ENCODE data around the gene MGAT5. TPM values are rescaled to one million over a fixed set of nuclear protein-coding genes. Genes with fewer than 3 reads are reported as not detected.

The MGAT5 gene, protein sequence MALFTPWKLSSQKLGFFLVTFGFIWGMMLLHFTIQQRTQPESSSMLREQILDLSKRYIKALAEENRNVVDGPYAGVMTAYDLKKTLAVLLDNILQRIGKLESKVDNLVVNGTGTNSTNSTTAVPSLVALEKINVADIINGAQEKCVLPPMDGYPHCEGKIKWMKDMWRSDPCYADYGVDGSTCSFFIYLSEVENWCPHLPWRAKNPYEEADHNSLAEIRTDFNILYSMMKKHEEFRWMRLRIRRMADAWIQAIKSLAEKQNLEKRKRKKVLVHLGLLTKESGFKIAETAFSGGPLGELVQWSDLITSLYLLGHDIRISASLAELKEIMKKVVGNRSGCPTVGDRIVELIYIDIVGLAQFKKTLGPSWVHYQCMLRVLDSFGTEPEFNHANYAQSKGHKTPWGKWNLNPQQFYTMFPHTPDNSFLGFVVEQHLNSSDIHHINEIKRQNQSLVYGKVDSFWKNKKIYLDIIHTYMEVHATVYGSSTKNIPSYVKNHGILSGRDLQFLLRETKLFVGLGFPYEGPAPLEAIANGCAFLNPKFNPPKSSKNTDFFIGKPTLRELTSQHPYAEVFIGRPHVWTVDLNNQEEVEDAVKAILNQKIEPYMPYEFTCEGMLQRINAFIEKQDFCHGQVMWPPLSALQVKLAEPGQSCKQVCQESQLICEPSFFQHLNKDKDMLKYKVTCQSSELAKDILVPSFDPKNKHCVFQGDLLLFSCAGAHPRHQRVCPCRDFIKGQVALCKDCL
- total RNA-seq, result 10 to 100 TPM; 40.9 to 42.4 TPM
- 6.4 TPM for polyA plus RNA-seq

DNA sequence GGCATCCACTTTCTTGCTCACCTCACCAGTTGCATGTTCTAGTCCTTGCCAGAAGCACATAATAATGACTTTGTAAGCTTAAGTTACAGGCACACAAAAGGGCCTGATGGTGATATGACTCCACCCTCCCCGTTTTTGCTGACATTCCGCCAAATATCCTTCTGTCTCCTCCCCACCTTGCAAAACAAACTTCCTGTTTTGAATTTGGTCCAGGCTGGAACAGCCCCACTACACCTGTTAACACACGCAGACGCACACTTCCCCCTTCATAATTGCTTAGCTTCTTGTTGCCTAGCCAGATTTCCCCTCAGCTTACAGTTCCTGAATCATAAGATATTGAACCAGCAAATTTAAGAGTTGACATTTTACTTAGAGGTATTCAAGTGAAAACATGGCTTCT is at the start of gene MGAT5:
TSS of gene MGAT5 (plus strand) at position 269 of the 400 bp plus-strand sequence. CDS start 332 bp downstream, outside the sequence.
- no peaks in the 10 kb centered on the region for H3K27me3 ChIP-seq (ENCODE audit: insufficient read depth, low read length, poor library complexity, severe bottlenecking)
- Mint-ChIP-seq H3K4me1 (peaks cover 74 to 96% (median 95%) of the 10 kb centered on the region in 3 donors), H3K9me3 (no peaks in the 10 kb centered on the region), H3K4me3 (peak within 1 kb of the TSS in 3 of 7 donors; percentile 3 to 19 (median 14)), H3K36me3 (peaks cover 4 to 20% (median 12%) of the 10 kb centered on the region in 3 donors), H3K27ac (peak within 1 kb of the TSS in 3 of 8 donors; percentile 5 to 73 (median 8)), H3K27me3 (no peaks in the 10 kb centered on the region)
- no peak within 1 kb of the TSS for H3K4me3 ChIP-seq (ENCODE audit: low read length)
- ChIA-PET CTCF (interaction anchor here (0.9 to 1.8 kb wide), 5 partner anchors 8 to 135 kb away, joined by 3 to 7 read pairs (median 4); no protein-coding TSS in a partner anchor), POLR2A (no interaction called here)
- no peak within 1 kb of the TSS for H3K27ac ChIP-seq (ENCODE audit: low read depth, low read length)
- peaks cover 6% of the 10 kb centered on the region for H3K36me3 ChIP-seq (ENCODE audit: insufficient read depth, low read length)
- DNase-seq, result no peak
- H3K4me1 ChIP-seq (ENCODE audit: insufficient read depth, low read length), result peaks cover 78% of the 10 kb centered on the region
- H3K9me3 ChIP-seq (ENCODE audit: low read length), result no peaks in the 10 kb centered on the region

DNA sequence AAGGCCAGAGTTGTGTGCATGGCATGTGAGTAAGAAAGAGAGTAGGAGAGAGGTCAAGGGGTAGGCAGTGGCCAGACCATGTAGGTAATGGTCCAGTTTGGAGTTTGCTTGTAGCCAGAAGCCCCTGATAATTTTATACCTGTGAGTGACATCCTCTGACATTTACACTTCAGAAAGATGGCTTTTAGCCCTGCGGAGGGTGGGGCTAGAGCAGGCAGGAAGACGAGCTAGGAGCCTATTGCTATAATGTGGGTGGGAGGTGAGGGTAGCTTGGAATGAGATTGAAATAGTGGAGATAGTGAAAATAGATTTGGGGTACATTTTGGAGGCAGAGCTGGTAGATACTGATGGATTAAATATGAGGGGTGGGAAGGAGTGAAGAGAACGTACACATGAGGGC is 48.8 kb upstream of the MGAT5 start:
- H3K9me3 ChIP-seq (ENCODE audit: low read length), result no peaks in the 10 kb centered on the region
- no peak overlapping the region for H3K27ac Mint-ChIP-seq
- H3K4me3 Mint-ChIP-seq, result no peak overlapping the region
- ChIA-PET CTCF (interaction anchor here (0.9 to 4.1 kb wide), 9 partner anchors 8 to 206 kb away, joined by 3 to 78 read pairs (median 5); no protein-coding TSS in a partner anchor), POLR2A (interaction anchor here (0.6 kb wide), 1 partner anchor 1926 kb away, joined by 3 read pairs; no protein-coding TSS in a partner anchor)
- H3K36me3 ChIP-seq (ENCODE audit: insufficient read depth, low read length), result no peaks in the 10 kb centered on the region
- no peaks in the 10 kb centered on the region for H3K9me3 Mint-ChIP-seq
- no peak overlapping the region for H3K27ac ChIP-seq (ENCODE audit: low read depth, low read length)
- no peaks in the 10 kb centered on the region for H3K36me3 Mint-ChIP-seq
- H3K4me1 Mint-ChIP-seq, result peaks cover 34 to 38% (median 35%) of the 10 kb centered on the region in 3 donors
- DNase-seq, result no peak
- H3K4me1 ChIP-seq (ENCODE audit: insufficient read depth, low read length), result peaks cover 34% of the 10 kb centered on the region
- H3K27me3 Mint-ChIP-seq, result no peaks in the 10 kb centered on the region
- H3K27me3 ChIP-seq (ENCODE audit: insufficient read depth, low read length, poor library complexity, severe bottlenecking), result no peaks in the 10 kb centered on the region
- no peak overlapping the region for H3K4me3 ChIP-seq (ENCODE audit: low read length)

DNA sequence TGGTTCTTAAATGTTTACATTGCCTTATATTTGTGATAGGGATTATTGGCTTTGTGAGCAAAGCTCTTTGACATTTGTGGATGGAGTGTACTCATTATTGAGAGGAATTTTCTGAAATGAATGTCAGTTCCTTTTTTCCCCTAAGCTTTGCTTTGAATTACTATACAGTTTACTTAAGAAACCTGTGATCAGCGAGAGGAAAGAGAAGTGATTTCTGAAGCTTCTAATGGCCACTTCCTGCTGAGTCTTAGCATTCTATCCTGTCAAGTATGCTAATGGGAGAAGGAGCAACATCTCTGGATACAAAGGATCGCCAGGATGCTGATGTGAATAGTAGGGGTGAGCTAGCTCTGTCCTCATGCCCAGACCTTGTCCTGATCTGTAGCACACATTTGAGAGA is 47.8 kb upstream of the MGAT5 start:
- H3K27ac Mint-ChIP-seq, result peak overlapping the region in 2 of 8 donors; percentile 23 to 29
- H3K9me3 Mint-ChIP-seq, result no peaks in the 10 kb centered on the region
- H3K4me3 Mint-ChIP-seq, result no peak overlapping the region
- DNase-seq, result no peak
- H3K27me3 Mint-ChIP-seq, result no peaks in the 10 kb centered on the region
- H3K36me3 Mint-ChIP-seq, result no peaks in the 10 kb centered on the region
- Histone ChIP-seq H3K27ac (ENCODE audit: low read depth, low read length) (no peak overlapping the region), H3K9me3 (ENCODE audit: low read length) (no peaks in the 10 kb centered on the region), H3K4me1 (ENCODE audit: insufficient read depth, low read length) (peaks cover 34% of the 10 kb centered on the region), H3K36me3 (ENCODE audit: insufficient read depth, low read length) (no peaks in the 10 kb centered on the region), H3K27me3 (ENCODE audit: insufficient read depth, low read length, poor library complexity, severe bottlenecking) (no peaks in the 10 kb centered on the region), H3K4me3 (ENCODE audit: low read length) (no peak overlapping the region)
- POLR2A ChIA-PET, result interaction anchor here (0.6 to 1.3 kb wide), 4 partner anchors 13 to 227 kb away, joined by 3 to 7 read pairs (median 5); no protein-coding TSS in a partner anchor
- CTCF ChIA-PET, result interaction anchor here (0.6 to 4.1 kb wide), 11 partner anchors 8 to 244 kb away, joined by 3 to 78 read pairs (median 5); no protein-coding TSS in a partner anchor
- peaks cover 26 to 30% (median 29%) of the 10 kb centered on the region in 3 donors for H3K4me1 Mint-ChIP-seq

DNA sequence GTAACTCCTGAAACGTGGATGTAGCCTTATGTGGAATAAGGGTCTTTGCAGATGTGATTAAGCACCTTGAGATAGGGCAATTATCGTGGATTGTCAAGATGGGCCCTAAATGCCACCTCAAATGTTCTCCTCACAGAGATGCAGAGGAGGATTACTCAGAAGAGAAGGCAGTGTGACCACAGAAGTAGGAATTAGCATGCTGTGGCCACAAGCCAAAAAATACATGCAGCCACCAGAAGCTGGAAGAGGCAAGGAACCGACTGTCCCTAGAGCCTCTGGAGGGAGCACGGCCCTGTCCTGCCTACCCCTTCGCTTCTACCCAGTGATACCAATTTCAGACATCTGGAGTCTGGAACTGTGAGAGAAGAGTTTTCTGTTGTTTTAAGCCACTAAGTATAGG is 47.3 kb upstream of the MGAT5 start:
- Mint-ChIP-seq H3K36me3 (no peaks in the 10 kb centered on the region), H3K27me3 (no peaks in the 10 kb centered on the region), H3K27ac (peak overlapping the region in 3 of 8 donors; percentile 19 to 69 (median 35)), H3K9me3 (no peaks in the 10 kb centered on the region), H3K4me3 (peak overlapping the region in 1 of 7 donors; percentile 52), H3K4me1 (peaks cover 21 to 25% (median 24%) of the 10 kb centered on the region in 3 donors)
- DNase-seq, result no peak
- Histone ChIP-seq H3K36me3 (ENCODE audit: insufficient read depth, low read length) (no peaks in the 10 kb centered on the region), H3K4me1 (ENCODE audit: insufficient read depth, low read length) (peaks cover 34% of the 10 kb centered on the region), H3K9me3 (ENCODE audit: low read length) (no peaks in the 10 kb centered on the region), H3K4me3 (ENCODE audit: low read length) (no peak overlapping the region), H3K27me3 (ENCODE audit: insufficient read depth, low read length, poor library complexity, severe bottlenecking) (no peaks in the 10 kb centered on the region), H3K27ac (ENCODE audit: low read depth, low read length) (no peak overlapping the region)
- POLR2A ChIA-PET, result interaction anchor here (0.6 to 1.3 kb wide), 3 partner anchors 14 to 227 kb away, joined by 4 to 7 read pairs (median 6); no protein-coding TSS in a partner anchor
- CTCF ChIA-PET, result interaction anchor here (1.1 to 4.1 kb wide), 18 partner anchors 7 to 320 kb away, joined by 3 to 78 read pairs (median 7); no protein-coding TSS in a partner anchor

DNA sequence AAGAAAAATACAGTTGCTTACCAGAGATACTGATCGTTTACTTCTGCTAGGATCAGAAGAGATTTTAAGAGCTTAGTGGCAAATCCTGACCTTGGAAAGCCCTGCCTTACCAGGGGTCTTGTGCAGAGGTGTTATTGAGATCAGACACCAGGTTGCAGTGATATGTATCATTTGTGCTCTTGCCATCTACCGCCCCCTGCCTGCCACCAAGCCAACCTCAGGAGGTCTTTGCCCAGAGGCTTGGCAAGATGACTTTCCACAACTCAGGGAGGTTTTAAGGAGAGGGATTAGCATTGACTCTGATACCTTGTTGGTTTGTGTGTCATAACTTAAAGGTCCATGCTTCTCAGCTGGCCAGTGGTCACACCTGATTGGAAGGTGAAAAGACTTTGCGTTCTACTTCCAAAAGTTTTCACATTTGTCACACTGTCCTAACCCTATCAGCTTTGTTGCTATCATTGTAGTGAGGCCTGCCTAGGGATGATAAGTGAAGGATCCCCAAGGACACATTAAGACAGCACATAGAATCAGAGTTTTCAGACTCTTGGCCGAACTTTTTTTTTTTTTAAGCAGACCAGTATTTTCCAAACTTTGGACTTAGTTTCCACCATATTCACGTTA is 46.2 kb upstream of the MGAT5 start:
- Histone ChIP-seq H3K9me3 (ENCODE audit: low read length) (no peaks in the 10 kb centered on the region), H3K4me1 (ENCODE audit: insufficient read depth, low read length) (peaks cover 34% of the 10 kb centered on the region), H3K27ac (ENCODE audit: low read depth, low read length) (no peak overlapping the region), H3K36me3 (ENCODE audit: insufficient read depth, low read length) (no peaks in the 10 kb centered on the region), H3K27me3 (ENCODE audit: insufficient read depth, low read length, poor library complexity, severe bottlenecking) (no peaks in the 10 kb centered on the region), H3K4me3 (ENCODE audit: low read length) (no peak overlapping the region)
- Mint-ChIP-seq H3K4me3 (peak overlapping the region in 1 of 7 donors; percentile 23), H3K4me1 (peaks cover 13 to 15% (median 15%) of the 10 kb centered on the region in 3 donors), H3K27ac (peak overlapping the region; percentile 6 to 66 (median 28)), H3K9me3 (no peaks in the 10 kb centered on the region), H3K27me3 (no peaks in the 10 kb centered on the region), H3K36me3 (no peaks in the 10 kb centered on the region)
- POLR2A ChIA-PET, result interaction anchor here (1.0 to 1.3 kb wide), 2 partner anchors 9 to 80 kb away, joined by 3 to 5 read pairs; no protein-coding TSS in a partner anchor
- peak; percentile 45 to 73 (median 47) for DNase-seq
- CTCF ChIA-PET, result interaction anchor here (0.6 to 4.1 kb wide), 27 partner anchors 8 to 321 kb away, joined by 3 to 78 read pairs (median 6); no protein-coding TSS in a partner anchor

DNA sequence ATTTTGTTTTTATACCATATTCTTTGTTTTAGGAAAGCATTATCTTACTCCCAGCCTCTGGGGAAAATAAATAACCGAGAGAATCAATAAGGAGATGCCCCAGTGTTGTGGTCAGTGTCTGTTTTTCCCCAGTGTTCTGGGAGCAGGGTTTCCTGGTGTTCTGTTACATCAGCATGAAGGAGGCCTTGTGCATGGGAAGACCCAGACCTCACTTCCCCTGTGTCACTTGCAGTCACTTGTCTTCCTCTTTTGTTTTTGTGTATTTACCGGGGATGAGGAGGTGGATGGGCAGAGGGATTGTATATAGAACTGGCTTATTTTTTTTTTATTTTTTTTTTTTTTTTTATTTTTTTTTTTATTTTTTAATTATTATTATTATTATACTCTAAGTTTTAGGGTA is 45.0 kb upstream of the MGAT5 start:
- H3K4me3 Mint-ChIP-seq, result no peak overlapping the region
- Histone ChIP-seq H3K27me3 (ENCODE audit: insufficient read depth, low read length, poor library complexity, severe bottlenecking) (no peaks in the 10 kb centered on the region), H3K4me3 (ENCODE audit: low read length) (no peak overlapping the region), H3K27ac (ENCODE audit: low read depth, low read length) (no peak overlapping the region), H3K36me3 (ENCODE audit: insufficient read depth, low read length) (no peaks in the 10 kb centered on the region), H3K9me3 (ENCODE audit: low read length) (no peaks in the 10 kb centered on the region), H3K4me1 (ENCODE audit: insufficient read depth, low read length) (peaks cover 34% of the 10 kb centered on the region)
- no peak overlapping the region for H3K27ac Mint-ChIP-seq
- ChIA-PET POLR2A (interaction anchor here (1.3 kb wide), 1 partner anchor 82 kb away, joined by 3 read pairs; no protein-coding TSS in a partner anchor), CTCF (interaction anchor here (0.7 to 4.1 kb wide), 10 partner anchors 12 to 322 kb away, joined by 3 to 78 read pairs (median 8); no protein-coding TSS in a partner anchor)
- H3K4me1 Mint-ChIP-seq, result peaks cover 12 to 17% (median 12%) of the 10 kb centered on the region in 3 donors
- no peaks in the 10 kb centered on the region for H3K36me3 Mint-ChIP-seq
- no peaks in the 10 kb centered on the region for H3K27me3 Mint-ChIP-seq
- H3K9me3 Mint-ChIP-seq, result no peaks in the 10 kb centered on the region
- DNase-seq, result no peak

DNA sequence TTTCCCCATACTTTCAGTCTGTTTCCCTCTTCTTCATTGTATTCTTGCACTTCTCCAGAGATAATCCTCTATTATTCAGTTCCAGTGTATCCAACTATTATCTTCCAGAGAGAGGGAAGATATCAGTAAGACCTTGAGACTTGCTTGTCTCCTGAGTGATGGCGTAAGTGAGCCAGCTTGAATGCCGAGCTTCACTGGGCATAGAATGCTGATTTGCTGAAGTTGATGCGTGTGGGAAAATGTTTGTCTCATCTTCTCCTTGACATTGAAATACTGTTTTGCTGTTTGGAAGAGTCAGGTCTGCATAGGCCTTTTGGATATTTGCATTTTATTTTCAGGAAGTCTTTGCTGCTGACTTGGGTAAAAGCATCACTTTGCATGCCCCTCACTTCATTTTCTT is 41.1 kb upstream of the MGAT5 start:
- no peak overlapping the region for H3K4me3 Mint-ChIP-seq
- POLR2A ChIA-PET, result no interaction called here
- no peak overlapping the region for H3K27ac Mint-ChIP-seq

More for the DNA sequence above, 41.1 kb upstream of the MGAT5 start:
- H3K36me3 ChIP-seq (ENCODE audit: insufficient read depth, low read length), result no peaks in the 10 kb centered on the region
- H3K9me3 ChIP-seq (ENCODE audit: low read length), result no peaks in the 10 kb centered on the region
- no peaks in the 10 kb centered on the region for H3K27me3 ChIP-seq (ENCODE audit: insufficient read depth, low read length, poor library complexity, severe bottlenecking)
- Mint-ChIP-seq H3K9me3 (peaks cover 0 to 5% (median 0%) of the 10 kb centered on the region in 5 donors), H3K27me3 (peaks cover 0 to 2% of the 10 kb centered on the region in 2 donors), H3K4me1 (peaks cover 25 to 50% (median 29%) of the 10 kb centered on the region in 3 donors), H3K36me3 (peaks cover 0 to 2% (median 1%) of the 10 kb centered on the region in 3 donors)
- H3K4me1 ChIP-seq (ENCODE audit: insufficient read depth, low read length), result peaks cover 19% of the 10 kb centered on the region
- H3K27ac ChIP-seq (ENCODE audit: low read depth, low read length), result no peak overlapping the region
- no peak overlapping the region for H3K4me3 ChIP-seq (ENCODE audit: low read length)
- DNase-seq, result no peak
- CTCF ChIA-PET, result interaction anchor here (0.9 kb wide), 1 partner anchor 14 kb away, joined by 3 read pairs; no protein-coding TSS in a partner anchor

All from CD8-positive, alpha-beta memory T cell (primary cell).